PC-3 (cell line): ENCODE measurements around the gene ZNF423.

Experiments used
- CTCF ChIP-seq: fragments of 300-600 bp; sonication (generic); conservative IDR thresholded peaks from 2 replicates; pipeline ENCODE4 v1.5.1; 2017; ENCODE audit warnings: antibody characterized with exemption, low read depth, mild to moderate bottlenecking, low read length
- EZH2 ChIP-seq: fragments of 300-600 bp; sonication (generic); IDR thresholded peaks from one replicate; pipeline ENCODE4 v1.6.1; 2017; ENCODE audit warnings: antibody characterized with exemption, mild to moderate bottlenecking, low read length; ENCODE audit not compliant: unreplicated experiment
- EZH2phosphoT487 ChIP-seq: fragments of 300-600 bp; sonication (generic); IDR thresholded peaks from 2 replicates; pipeline ENCODE4 v1.6.1; 2018; ENCODE audit warnings: mild to moderate bottlenecking, antibody characterized with exemption, low read length, borderline replicate concordance

GRCh38 chr16:49453021-49453420 lies 402.9 kb downstream of the ZNF423 start:
- TF ChIP-seq EZH2phosphoT487: no peak
- no peak for TF ChIP-seq CTCF
- TF ChIP-seq EZH2: no peak
